Astrocyte (in vitro differentiated cells and primary cell): Measurements from ENCODE around the gene PRR15L.

Experiments
- EZH2 ChIP-seq: IDR thresholded peaks from 2 replicates; pipeline ENCODE4 v1.6.1; 2012; ENCODE audit warnings: mild to moderate bottlenecking, low read length, inconsistent platforms; ENCODE audit not compliant: insufficient read depth
- TF ChIP-seq, protein P1 (sequence below): IDR thresholded peaks from 2 replicates; pipeline ENCODE4 v1.5.1; 2011; ENCODE audit warnings: low read depth, mild to moderate bottlenecking, inconsistent platforms, low read length, moderate library complexity; ENCODE audit not compliant: insufficient read depth

DNA sequence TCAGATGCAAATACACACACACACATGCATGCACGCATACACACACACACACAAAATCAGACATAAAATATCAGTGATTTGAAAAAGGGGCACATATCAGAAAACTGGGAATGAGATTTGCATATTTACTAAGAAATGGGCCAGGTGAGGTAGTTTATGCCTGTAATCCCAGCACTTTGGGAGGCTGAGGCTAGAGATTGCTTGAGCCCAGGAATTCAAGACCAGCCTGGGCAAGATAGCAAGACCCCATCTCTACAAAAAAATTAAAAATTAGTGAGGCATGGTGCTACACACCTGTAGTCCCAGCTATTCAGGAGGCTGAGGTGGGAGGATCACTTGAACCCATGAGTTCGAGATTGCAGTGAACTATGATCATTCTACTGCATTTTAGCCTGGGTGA is 38.7 kb downstream of the PRR15L start:
- TF ChIP-seq, protein P1, sequence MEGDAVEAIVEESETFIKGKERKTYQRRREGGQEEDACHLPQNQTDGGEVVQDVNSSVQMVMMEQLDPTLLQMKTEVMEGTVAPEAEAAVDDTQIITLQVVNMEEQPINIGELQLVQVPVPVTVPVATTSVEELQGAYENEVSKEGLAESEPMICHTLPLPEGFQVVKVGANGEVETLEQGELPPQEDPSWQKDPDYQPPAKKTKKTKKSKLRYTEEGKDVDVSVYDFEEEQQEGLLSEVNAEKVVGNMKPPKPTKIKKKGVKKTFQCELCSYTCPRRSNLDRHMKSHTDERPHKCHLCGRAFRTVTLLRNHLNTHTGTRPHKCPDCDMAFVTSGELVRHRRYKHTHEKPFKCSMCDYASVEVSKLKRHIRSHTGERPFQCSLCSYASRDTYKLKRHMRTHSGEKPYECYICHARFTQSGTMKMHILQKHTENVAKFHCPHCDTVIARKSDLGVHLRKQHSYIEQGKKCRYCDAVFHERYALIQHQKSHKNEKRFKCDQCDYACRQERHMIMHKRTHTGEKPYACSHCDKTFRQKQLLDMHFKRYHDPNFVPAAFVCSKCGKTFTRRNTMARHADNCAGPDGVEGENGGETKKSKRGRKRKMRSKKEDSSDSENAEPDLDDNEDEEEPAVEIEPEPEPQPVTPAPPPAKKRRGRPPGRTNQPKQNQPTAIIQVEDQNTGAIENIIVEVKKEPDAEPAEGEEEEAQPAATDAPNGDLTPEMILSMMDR: no peak
- TF ChIP-seq EZH2: no peak
